PC-9 (cell line): ENCODE data around the gene FTO.

Experiments used
- EZH2 ChIP-seq: fragments of 200-600 bp; sonication (generic); IDR thresholded peaks from 2 replicates; pipeline ENCODE4 v1.8.0; 2017; ENCODE audit warnings: antibody characterized with exemption, low read depth
- TF ChIP-seq, protein P1 (sequence below): fragments of 200-600 bp; sonication (generic); conservative IDR thresholded peaks from 2 replicates; pipeline ENCODE4 v1.6.1; 2017; ENCODE audit warnings: mixed run types, antibody characterized with exemption, mild to moderate bottlenecking, moderate library complexity

DNA sequence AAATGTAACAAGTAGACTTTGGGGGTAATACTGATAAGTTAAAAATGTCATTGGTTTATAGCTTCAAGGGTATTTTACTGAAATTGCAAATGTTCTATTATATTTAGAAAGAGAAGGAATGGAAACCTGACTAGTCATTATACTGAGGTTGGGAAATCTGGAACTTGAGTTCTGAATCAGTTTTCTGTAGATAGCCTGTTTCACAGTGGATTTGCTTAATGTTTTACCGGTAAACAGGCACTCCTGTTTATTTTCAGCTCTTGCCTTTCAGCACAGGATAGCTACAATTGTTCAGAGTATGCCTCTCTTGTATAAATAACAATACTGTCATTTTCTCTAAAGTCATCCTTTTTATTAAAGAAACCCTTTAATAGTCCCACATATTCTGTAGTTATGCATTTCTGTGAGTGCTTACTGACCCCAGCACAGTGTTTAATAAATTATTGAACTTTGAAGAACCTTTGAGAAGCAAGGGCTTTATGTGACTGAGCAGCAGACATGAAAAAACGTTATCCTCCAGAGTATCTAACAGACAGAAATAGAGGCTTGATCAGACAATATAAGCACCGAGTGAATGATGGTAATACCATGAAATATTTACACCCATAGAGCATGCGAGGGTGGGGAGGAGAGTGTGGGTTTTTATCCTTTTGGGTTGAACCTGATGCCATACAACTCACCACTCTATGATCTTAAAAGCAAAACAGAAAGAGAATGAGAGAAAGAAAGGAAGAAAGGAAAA is 58.2 kb downstream of the FTO start:
- TF ChIP-seq, protein P1, sequence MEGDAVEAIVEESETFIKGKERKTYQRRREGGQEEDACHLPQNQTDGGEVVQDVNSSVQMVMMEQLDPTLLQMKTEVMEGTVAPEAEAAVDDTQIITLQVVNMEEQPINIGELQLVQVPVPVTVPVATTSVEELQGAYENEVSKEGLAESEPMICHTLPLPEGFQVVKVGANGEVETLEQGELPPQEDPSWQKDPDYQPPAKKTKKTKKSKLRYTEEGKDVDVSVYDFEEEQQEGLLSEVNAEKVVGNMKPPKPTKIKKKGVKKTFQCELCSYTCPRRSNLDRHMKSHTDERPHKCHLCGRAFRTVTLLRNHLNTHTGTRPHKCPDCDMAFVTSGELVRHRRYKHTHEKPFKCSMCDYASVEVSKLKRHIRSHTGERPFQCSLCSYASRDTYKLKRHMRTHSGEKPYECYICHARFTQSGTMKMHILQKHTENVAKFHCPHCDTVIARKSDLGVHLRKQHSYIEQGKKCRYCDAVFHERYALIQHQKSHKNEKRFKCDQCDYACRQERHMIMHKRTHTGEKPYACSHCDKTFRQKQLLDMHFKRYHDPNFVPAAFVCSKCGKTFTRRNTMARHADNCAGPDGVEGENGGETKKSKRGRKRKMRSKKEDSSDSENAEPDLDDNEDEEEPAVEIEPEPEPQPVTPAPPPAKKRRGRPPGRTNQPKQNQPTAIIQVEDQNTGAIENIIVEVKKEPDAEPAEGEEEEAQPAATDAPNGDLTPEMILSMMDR: no peak
- no peak for TF ChIP-seq EZH2
